OCI-LY1 (cell line): ENCODE measurements around the gene ANKRD24.
"Not testable (repeated sequence)": the region's sequence is repeated elsewhere in the genome, so short reads cannot be mapped to it uniquely, and the experiment has no call there.

ENCODE experiments used
- H2AFZ ChIP-seq: fragments of 200-600 bp; sonication (generic), shearing (Covaris generic); 2 replicates; pipeline ENCODE4 v1.6.0; 2014; ENCODE audit warnings: antibody characterized with exemption, mild to moderate bottlenecking, low read length
- H3F3A ChIP-seq: fragments of 200-600 bp; sonication (generic), shearing (Covaris generic); 2 replicates; pipeline ENCODE4 v1.6.0; 2014; ENCODE audit warnings: mild to moderate bottlenecking, antibody characterized with exemption, low read length, moderate library complexity; ENCODE audit not compliant: insufficient read depth
- H3K27ac ChIP-seq: fragments of 200-600 bp; sonication (generic); 2 replicates; pipeline ENCODE4 v1.5.1; 2014; ENCODE audit warnings: low read length, mixed run types, mild to moderate bottlenecking, low read depth; ENCODE audit not compliant: poor library complexity, severe bottlenecking
- H3K27me3 ChIP-seq: fragments of 200-600 bp; sonication (generic); 2 replicates; pipeline ENCODE4 v1.6.0; 2014; ENCODE audit warnings: antibody characterized with exemption, mild to moderate bottlenecking, low read length, moderate library complexity; ENCODE audit not compliant: insufficient read depth
- H3K36me3 ChIP-seq: fragments of 200-600 bp; sonication (generic); 2 replicates; pipeline ENCODE4 v1.6.1; 2014; ENCODE audit warnings: mild to moderate bottlenecking, antibody characterized with exemption, low read length, moderate library complexity, mixed read lengths; ENCODE audit not compliant: insufficient read depth
- H3K4me1 ChIP-seq: fragments of 200-600 bp; sonication (generic); 2 replicates; pipeline ENCODE4 v1.5.1; 2014; ENCODE audit warnings: mild to moderate bottlenecking, low read length, moderate library complexity; ENCODE audit not compliant: insufficient read depth, severe bottlenecking
- H3K4me2 ChIP-seq: fragments of 200-600 bp; sonication (generic), shearing (Covaris generic); 2 replicates; pipeline ENCODE4 v1.6.1; 2014; ENCODE audit warnings: low read length
- H3K4me3 ChIP-seq: fragments of 200-600 bp; sonication (generic); 2 replicates; pipeline ENCODE4 v1.5.1; 2014; ENCODE audit warnings: low read length, low read depth, mild to moderate bottlenecking, mixed read lengths; ENCODE audit not compliant: poor library complexity, severe bottlenecking
- H3K79me2 ChIP-seq: fragments of 200-600 bp; shearing (Covaris generic); 2 replicates; pipeline ENCODE4 v1.6.1; 2016; ENCODE audit warnings: mixed run types, low read length, mixed read lengths; ENCODE audit not compliant: insufficient read depth
- H3K9ac ChIP-seq: fragments of 200-600 bp; sonication (generic), shearing (Covaris generic); 2 replicates; pipeline ENCODE4 v1.6.1; 2014; ENCODE audit warnings: mild to moderate bottlenecking, low read length, mixed read lengths
- H3K9me2 ChIP-seq: fragments of 200-600 bp; sonication (generic), shearing (Covaris generic); 2 replicates; pipeline ENCODE4 v1.6.1; 2014; ENCODE audit warnings: low read depth, mild to moderate bottlenecking, low read length, mixed read lengths
- H3K9me3 ChIP-seq: fragments of 200-600 bp; shearing (Covaris generic); 2 replicates; pipeline ENCODE4 v1.6.1; 2014; ENCODE audit warnings: low read length, mixed read lengths
- H4K20me1 ChIP-seq: fragments of 200-600 bp; sonication (generic), shearing (Covaris generic); 2 replicates; pipeline ENCODE4 v1.6.0; 2016; ENCODE audit warnings: mild to moderate bottlenecking, low read length; ENCODE audit not compliant: insufficient read depth
- EZH2 ChIP-seq: fragments of 200-600 bp; sonication (generic), shearing (Covaris generic); IDR thresholded peaks from 2 replicates; pipeline ENCODE4 v1.8.0; 2017; ENCODE audit warnings: borderline replicate concordance, mixed run types, mild to moderate bottlenecking, antibody characterized with exemption, low read length, moderate library complexity, mixed read lengths
- TF ChIP-seq, protein P1 (sequence below): fragments of 200-600 bp; sonication (generic), shearing (Covaris generic); IDR thresholded peaks from 2 replicates; pipeline ENCODE4 v1.5.1; 2017; ENCODE audit warnings: mild to moderate bottlenecking, antibody characterized with exemption, low read length, moderate library complexity, mixed read lengths

ANKRD24 gene

DNA sequence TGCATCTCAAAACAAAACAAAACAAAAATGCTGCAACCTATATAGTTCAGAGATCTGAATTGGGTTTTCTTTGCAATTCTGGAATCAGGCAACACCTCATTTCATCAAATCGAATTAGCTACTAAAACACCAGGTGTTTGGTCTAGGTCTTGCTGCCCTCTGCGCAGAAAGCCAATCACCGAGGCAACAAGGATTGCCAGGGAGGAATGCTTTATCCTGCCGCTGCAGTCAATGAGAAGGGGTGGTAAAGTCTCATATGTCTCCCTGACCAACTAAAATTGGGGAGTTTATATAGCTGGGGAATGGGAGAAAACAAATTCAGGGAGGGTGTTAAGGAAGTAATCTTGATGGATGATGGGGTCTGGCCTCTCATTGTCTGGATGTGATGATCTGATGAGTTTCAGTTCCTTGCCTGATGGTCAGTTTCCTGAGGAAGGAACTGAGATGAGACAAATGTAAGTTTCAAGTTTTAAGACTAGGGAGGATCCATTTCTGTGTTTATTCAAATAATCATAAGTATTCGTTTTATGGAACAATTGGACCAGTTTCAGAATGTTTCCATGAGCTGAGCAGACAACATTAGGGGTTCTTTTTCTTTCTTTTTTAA lies 59.4 kb downstream of the ANKRD24 start:
- Histone ChIP-seq H3K79me2 (no peaks in the 10 kb centered on the region), H3F3A (no peaks in the 10 kb centered on the region), H4K20me1 (no peaks in the 10 kb centered on the region), H3K9ac (no peak overlapping the region), H3K36me3 (no peaks in the 10 kb centered on the region), H3K9me2 (no peaks in the 10 kb centered on the region), H3K4me3 (no peak overlapping the region), H2AFZ (no peak overlapping the region), H3K9me3 (no peaks in the 10 kb centered on the region), H3K4me1 (peaks cover 6% of the 10 kb centered on the region), H3K27ac (no peak overlapping the region), H3K4me2 (no peak overlapping the region), H3K27me3 (no peaks in the 10 kb centered on the region; the same call in 1 of the 2 replicates)
- no peak for TF ChIP-seq EZH2
- TF ChIP-seq, protein P1, sequence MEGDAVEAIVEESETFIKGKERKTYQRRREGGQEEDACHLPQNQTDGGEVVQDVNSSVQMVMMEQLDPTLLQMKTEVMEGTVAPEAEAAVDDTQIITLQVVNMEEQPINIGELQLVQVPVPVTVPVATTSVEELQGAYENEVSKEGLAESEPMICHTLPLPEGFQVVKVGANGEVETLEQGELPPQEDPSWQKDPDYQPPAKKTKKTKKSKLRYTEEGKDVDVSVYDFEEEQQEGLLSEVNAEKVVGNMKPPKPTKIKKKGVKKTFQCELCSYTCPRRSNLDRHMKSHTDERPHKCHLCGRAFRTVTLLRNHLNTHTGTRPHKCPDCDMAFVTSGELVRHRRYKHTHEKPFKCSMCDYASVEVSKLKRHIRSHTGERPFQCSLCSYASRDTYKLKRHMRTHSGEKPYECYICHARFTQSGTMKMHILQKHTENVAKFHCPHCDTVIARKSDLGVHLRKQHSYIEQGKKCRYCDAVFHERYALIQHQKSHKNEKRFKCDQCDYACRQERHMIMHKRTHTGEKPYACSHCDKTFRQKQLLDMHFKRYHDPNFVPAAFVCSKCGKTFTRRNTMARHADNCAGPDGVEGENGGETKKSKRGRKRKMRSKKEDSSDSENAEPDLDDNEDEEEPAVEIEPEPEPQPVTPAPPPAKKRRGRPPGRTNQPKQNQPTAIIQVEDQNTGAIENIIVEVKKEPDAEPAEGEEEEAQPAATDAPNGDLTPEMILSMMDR, result no peak

DNA sequence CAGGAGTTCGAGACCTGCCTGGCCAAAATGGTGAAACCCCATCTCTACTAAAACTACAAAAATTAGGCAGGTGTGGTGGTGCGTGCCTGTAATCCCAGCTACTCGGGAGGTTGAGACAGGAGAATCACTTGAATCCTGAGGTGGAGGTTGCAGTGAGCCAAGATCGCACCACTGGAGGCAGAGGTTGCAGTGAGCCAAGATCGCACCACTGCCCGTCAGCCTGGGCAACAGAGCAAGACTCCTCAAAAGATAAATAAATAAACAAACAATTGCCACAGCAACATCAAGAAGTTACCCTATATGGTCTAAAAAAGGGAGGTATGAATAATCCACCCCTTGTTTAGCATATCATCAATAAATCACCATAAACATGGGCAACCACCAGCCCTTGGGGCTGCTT lies 63.4 kb downstream of the ANKRD24 start:
- H3K27ac ChIP-seq, H3K27me3 ChIP-seq, H3K9me2 ChIP-seq, H3K79me2 ChIP-seq, H3K9ac ChIP-seq, H4K20me1 ChIP-seq, H3F3A ChIP-seq, H3K9me3 ChIP-seq: not testable (repeated sequence)
- Histone ChIP-seq H2AFZ (peak overlapping the region; percentile 94; the same call in 1 of the 2 replicates), H3K36me3 (peaks cover 22% of the 10 kb centered on the region), H3K4me1 (peaks cover 14% of the 10 kb centered on the region), H3K4me3 (peak overlapping the region; percentile 74), H3K4me2 (peak overlapping the region; percentile 93)

DNA sequence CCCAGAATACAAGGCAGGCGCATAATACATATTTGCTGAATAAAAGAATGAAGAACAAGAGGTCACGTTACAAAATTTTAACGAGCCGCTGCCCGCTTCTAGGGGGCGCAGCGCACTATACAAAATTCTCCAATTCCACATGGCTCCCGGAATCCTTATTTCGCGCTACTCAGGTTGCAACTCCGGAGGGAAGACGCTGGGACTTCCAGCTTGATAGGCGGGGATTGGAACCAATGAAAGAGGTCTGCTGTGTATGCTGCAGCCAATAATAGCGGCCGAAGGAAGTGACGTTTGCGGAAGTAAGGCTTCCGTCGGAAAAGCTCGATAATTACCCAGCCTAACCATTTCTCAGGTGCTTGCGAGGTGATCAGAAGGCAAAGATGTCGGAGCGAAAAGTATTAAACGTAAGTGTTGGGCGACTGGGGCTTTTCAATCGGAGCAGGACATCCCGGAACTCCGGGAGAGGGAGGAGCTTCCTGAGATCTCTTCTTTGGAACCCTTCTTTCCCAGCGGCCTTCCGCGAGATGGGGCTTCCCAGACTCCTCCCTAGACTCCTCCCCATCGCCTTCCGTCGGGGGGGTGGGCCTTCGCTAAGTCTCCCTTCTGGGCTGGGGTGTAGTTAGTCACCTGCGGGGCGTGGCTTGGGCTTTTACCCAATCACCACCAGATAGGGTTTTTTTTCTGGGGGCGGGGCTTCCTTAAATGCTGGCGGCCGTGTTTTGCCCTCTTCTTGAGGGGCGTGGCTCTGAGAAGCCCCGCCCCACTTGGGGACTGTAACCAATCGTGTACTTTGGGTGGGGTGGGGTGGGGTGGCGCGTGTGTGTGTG lies 64.5 kb downstream of the ANKRD24 start, which contains the start of gene YJU2:
Gene YJU2, plus strand, starts transcription at position 314 of the 827 bp plus-strand sequence. Its CDS starts 67 bp downstream, at position 381.
- no peaks in the 10 kb centered on the region for H3K9me3 ChIP-seq
- TF ChIP-seq, protein P1, result peak; percentile 82
- no peak for TF ChIP-seq EZH2
- H3F3A ChIP-seq, result no peaks in the 10 kb centered on the region
- no peaks in the 10 kb centered on the region for H3K9me2 ChIP-seq
- peak within 1 kb of the TSS; percentile 74 for H3K4me3 ChIP-seq
- H3K79me2 ChIP-seq, result peaks cover 6% of the 10 kb centered on the region; the same call in 1 of the 2 replicates
- H3K36me3 ChIP-seq, result peaks cover 33% of the 10 kb centered on the region
- H3K4me2 ChIP-seq, result peak within 1 kb of the TSS; percentile 93
- H3K27ac ChIP-seq, result peak within 1 kb of the TSS; percentile 88
- H2AFZ ChIP-seq, result peak within 1 kb of the TSS; percentile 94; the same call in 1 of the 2 replicates
- peak within 1 kb of the TSS; percentile 75 for H3K9ac ChIP-seq
- H3K27me3 ChIP-seq, result no peaks in the 10 kb centered on the region; the same call in 1 of the 2 replicates
- H3K4me1 ChIP-seq, result peaks cover 14% of the 10 kb centered on the region
- H4K20me1 ChIP-seq, result no peaks in the 10 kb centered on the region
